ENCODE data around the gene CD109.
"Not testable (repeated sequence)": the region's sequence is repeated elsewhere in the genome, so short reads cannot be mapped to it uniquely, and the experiment has no call there.

Gene CD109

DNA sequence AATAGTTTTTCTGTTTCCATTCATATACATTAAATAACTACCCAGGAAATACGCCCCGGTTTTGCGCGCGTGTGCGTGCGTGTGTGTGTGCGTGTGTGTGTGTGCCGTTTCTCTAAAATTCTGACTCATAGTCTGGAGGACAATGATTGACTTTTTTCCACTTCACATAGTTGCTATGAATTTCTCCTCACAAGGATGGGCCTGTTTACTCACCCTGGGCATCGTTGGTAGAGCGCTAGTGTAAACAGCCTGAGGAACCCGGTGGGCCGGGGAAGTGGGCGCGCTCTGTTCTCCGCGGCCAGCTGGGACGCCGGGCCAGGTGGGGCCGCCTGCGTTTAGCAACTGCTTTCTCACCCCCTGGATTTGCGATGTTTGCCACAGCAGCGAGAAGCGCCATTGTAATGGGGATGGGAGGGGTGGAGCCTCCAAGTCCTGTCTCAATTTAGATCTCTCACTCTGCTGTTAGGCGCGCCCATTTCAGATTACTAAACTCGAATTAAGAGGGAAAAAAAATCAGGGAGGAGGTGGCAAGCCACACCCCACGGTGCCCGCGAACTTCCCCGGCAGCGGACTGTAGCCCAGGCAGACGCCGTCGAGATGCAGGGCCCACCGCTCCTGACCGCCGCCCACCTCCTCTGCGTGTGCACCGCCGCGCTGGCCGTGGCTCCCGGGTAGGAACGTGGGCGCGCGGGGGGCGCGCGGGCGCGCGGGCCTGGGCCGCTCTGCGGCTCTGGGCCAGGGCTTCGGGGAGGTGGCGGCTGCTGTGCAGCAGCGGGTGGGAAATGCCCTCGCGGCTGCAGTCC lies at the start of gene CD109:
TSS of gene CD109 (plus strand) at position 585 of the 803 bp plus-strand sequence. CDS start at position 598, 13 bp downstream.
- peak; percentile 77 for DNase-seq

DNA sequence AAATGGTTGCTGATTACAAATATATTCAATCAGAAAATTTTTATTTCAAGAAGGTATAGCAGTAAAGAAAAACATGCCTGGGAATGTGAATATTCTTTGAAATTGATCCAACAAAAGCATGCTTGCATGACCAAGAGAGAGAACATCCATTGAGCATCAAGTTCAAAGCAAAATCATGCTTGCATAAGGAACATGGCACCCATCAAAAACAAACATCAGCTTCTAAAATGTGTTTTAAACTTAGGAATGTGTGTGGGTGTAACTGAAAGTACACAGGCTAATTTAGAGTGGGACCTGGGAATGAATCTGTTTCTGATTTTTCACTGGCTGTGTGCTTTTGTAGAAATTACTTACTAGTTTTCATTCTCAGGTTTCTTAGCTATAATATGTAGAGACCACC lies 47.8 kb upstream of the CD109 start:
- no peak for DNase-seq

DNA sequence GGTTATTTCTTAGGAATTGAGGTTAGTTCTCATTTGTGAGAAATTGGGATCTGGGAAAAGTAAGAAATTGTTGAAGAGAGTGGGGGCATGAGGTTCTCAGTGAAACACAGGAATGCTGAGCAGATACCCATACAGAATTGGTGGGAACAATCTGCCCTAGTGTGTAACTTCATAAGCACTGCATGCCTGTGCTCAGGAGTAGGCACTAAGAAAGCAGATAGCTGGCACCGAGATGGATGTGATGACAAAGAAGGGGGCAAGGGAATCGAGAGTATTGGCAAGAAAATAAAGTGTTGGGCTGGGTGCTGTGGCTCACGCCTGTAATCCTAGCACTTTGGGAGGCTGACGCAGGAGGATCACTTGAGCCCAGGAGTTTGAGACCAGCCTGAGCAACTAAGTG lies 46.2 kb upstream of the CD109 start:
- no peak for DNase-seq

DNA sequence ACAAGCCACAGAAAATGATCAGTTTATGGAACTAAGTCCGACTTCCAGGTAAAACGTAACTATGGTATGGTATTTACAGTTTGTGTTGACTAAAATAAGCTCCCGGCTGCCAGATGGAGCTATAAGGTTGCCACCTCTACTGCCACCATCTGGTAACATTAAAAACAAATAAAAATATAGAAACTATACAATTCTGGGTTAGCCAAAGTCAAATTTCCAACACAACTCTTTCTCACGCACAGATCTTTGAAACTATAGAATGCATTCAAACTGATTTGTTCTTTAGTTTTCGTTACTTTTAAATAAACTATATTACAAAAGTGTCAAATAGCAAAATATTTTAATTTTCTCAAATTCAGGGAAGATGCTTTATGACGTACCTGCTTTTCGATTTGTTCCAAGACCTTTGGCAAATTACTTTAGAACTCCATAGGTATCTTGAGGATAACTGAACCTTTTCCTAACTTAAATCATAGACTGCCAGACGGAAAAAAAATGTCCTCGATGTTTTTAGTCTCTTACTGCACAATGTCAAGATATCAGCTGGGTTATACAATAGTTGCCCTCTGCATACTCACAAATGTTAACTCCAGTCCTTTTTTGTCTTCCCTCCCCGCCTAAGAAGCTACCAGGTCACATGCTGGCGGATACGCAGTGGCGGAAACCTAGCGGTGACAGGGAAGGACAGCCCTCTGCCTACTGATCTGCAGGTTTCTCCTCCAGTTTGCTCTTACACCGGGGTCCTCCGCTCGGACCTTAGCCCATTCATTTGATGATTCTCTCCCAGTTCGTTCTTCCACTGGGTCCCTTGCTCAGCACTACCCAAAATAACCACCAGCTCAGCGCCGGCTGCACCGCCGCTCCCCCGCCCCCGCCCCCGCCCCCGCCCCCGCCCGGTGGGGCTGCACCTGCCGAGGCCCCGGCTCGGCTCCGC lies 43.1 kb upstream of the CD109 start:
- DNase-seq: peak; percentile 71

DNA sequence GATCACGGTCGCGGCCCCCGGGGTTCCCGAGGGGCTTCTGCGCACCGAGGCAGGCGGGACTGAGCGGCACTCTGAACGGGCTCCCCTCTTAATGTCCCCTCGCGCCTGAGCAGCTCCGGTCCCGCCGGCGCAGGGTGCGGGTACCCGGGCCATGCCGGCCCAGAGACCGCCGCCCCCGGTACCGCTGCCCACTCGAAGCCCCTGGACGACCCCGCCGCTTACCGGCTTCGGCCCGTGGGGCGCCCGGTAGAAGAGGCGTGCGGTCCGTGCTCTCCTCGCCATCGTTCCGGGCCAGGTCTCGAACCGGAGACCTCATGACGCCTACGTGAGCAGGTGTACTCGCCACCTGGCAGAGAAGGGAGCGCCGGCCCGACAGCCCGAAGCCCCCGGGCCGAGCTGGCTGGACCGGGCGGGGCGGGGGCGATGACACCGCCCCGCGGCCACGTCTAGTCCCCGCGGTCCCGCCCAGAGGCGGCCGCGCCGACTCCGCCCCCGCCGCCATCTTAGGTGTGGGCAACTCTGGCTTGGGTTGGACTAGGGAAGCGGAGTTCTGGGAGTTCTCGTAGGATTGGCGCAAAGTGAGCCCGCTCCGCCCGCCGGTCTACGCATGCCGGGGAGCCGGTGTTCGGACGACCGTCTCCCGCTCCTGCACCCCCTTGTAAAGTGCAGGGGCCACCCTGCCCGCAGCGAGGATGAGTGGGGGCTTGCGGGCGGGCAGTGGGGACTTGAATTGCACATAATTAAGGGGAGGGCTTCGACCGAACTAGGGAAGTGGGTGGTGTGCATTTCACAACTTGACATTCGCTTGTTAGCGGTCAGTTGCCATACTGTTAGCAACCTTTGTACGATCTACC lies 42.2 kb upstream of the CD109 start, which contains the start of gene SLC17A5:
TSS of gene SLC17A5 (minus strand) at position 422 of the 854 bp plus-strand sequence. CDS start at position 316, 106 bp downstream.
- DNase-seq: peak; percentile 97

DNA sequence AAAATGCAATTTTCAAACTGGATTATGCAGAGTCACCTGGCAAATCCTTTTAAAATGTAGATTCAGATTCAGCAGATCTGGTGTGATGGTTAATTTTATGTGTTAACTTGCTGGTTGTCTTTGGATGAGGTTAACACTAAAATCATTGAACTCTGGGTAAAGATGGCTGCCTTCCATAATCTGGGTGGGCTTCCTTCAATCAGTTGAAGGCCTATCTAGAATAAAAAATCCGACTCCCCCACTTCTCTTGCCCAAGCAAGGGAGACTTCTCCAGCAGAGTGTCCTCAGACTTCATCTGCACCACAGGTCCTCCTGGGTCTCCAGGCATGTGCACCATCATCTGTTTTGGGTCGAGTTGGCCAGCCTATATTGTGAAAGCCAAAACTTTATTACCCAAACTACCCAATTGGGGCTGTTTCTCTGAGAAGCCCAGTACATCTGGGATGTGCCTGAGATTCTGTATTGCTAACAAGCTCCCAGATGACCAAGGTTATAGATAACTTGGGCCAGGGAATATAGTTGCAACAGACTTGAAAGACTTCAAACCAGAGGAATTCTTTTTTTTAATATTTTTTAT lies 40.6 kb upstream of the CD109 start:
- no peak for DNase-seq

DNA sequence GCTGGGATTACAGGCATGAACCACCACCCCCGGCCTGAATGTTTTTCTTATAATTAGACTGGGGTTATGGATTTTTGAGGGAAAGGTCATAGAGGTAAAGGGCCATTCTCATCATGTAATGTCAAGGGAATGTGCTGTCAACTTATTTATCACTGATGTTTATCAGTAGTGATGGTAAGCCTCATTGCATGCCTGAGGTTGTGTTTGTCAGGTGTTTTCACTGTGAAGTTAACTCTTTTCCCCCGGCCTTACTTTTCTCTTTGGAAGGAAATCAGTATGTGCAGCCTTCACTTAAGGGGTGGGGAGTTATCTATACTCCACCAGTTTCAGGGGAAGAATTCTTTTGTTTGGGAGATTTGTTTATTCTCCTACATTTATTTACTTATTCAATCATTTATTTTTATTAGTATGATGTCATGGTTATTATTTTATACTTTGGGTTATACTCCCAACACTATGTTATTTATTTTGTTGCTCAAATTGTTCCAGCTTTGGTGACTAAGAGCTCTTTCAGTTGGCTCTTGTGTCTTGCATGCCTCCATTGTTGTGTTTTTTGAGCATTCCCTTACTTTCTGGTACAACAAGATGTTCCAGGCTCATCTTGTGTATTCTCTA lies 39.4 kb upstream of the CD109 start:
- no peak for DNase-seq

DNA sequence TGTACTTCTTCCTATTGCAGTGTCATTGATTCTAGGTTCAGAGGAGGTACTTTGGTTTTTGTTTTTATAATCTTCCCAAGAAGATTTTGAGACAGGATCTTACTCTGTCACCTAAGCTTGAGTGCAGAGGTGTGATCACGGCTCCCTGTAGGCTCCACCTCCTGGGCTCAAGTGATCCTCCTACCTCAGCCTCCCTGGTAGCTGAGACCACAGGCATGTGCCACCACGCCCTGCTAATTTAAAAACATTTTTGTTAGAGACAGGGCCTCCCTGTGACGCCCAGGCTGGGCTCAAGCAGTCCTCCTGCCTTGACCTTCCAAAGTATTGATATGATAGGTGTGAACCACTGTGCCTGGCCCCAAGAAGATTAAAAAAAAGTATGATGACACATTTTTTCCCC lies 38.8 kb upstream of the CD109 start:
- no peak for DNase-seq

DNA sequence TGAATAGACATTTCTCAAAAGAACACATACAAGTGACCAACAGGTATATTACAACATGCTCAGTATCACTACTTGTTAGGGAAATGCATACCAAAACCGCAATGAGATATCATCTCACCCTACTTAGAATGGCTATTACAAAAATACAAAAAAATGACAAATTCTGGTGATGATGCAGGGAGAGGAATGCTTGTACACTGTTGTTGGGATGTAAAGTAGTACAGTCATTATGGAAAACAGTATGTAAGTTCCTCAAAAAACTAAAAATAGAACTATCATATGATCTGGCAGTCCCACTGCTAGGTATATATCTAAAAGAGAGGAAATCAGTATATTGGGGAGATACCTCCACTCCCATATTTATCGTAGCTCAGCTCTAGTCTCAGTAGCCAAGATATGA lies 31.3 kb upstream of the CD109 start:
- no peak for DNase-seq

DNA sequence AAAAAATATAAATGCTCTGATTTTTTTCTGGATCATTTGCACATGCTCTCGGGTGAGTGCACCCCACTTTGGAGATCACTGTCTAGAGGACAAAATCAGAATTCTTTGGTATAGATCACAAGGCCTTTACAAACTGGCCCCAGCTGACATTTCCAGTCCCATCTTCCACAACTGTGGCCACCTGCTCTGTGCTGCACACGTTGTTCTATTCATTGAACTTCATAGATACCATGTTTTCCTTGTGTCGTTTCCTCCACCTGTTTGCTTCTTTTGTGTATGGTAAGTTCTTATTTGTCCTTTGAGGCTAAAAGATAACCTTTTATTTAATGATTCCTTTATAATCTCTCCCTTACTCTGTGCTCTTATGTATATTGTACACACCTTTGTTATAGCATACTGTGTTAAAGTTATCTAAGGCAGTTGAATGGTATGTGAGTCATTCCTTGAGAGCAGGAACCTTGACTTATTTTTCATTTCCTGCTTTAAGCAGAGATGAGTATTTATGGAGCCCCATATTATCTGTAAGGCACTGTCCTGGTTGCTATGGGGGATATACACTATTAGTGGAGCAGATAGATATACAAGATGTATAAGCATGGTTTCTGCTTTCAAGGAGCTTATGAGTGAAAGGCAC lies 30.2 kb upstream of the CD109 start:
- no peak for DNase-seq

DNA sequence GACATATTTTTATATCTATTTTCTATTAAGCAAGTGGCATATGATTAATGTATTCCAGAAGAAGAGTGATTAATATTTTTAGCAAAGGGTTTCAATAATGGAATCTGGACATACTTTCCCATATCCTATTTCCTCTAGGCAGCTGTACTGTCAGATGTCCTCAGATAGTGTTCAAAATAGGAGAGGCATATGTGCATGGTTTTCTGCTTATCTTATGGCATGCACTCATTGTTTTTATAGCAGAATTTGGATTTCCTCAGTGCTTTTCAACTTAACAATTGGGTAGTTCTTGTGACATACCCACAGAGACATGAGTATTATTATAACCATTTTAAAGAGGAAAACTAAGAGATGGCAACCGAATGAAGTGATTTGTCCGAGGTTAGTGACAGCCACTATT lies 29.6 kb upstream of the CD109 start:
- DNase-seq: no peak

DNA sequence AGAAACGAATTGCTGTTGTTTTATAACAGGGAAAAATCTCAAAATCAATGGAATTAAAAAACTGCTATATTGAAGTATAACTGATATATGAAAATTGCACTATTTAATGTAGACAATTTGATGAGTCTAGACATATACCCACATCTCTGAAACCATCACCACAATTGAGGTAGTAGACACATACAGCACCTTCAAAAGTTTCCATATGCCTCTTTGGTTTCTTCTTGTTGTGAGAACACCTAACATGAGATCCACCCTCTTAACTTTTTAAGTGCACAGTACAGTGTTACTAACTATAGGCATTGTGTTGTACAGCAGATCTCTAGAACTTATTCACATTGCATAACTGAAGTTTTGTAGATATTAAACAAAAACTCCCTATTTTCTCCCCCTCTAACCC lies 28.2 kb upstream of the CD109 start:
- DNase-seq: no peak

DNA sequence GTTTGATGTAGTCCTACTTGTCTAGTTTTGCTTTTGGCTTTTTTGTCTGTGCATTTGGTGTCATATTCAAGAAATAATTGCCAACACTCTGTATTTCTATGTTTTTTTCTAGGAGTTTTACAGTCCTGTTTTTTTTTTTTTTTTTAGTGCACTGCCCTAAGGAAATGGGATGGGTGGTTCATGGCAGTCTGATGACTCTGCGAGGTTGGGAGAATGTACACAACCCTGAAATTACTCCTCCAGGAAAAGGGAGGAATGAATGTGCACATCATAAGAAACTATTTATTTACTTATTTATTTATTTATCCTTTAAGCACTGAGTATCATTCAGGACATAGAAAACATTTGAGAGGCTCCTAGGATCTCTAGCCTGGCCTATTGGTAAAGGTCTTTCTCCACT lies 27.0 kb upstream of the CD109 start:
- DNase-seq: no peak

DNA sequence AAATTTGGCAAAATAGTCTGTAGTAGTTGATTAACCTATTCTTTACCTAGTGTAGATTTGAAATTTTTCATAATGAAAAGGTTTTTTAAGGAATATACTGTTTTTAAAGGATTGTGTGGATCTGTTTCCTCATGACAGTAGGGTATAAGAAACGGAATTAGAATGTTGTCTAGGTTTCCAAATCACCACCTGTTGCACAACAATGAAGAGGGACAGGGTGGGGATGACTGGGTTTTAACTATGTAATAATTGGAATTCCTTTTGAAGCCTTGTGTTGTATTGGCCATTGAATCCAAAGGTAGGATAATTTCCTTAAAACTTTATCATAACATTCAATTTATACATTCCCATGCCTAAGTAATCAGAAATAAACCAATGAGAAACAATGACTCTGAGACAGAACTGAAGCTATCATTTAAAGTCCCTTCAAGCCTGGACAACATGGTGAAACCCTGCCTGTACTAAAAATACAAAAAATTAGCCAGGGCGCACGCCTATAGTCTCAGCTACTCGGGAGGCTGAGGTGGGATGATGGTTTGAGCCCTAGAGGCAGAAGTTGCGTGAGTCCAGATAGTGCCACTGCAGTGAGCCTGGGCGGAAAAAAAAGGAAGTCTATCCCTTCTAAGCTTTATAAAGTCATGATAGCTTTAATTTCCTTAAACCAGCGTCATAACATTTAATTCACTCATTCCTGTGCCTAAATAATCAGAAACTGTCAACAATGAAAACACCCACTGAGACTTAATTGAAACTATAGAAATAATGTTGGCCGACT lies 23.9 kb upstream of the CD109 start:
- no peak for DNase-seq

DNA sequence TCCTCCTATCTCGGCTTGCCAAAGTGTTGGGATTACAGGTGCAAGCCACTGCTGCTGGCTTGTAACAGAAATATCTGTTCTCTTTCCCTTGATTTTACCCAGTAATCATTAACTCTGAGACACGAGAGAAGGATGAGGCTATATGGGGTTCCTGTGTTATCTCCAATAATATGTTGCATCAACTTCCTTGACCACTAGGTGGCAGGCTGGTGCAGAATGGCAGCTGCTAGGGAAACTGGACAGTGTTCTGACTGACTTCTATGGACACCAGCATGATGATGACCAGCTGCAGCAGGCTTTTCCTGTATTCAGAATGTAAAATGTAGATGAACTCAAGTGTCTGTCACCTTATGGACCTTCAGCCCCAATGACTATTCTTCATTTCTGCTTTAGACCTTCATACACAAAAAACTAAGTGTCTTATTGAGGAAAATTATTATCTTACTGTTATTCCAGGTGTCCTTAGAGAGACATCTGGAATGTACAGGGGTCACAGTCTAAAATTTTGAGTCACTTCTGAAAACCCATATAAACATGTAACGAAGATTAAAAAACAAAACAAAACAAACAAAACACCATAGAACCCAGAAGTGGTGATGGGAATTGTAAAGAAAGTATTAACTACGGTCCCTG lies 20.4 kb upstream of the CD109 start:
- peak; percentile 85 for DNase-seq

DNA sequence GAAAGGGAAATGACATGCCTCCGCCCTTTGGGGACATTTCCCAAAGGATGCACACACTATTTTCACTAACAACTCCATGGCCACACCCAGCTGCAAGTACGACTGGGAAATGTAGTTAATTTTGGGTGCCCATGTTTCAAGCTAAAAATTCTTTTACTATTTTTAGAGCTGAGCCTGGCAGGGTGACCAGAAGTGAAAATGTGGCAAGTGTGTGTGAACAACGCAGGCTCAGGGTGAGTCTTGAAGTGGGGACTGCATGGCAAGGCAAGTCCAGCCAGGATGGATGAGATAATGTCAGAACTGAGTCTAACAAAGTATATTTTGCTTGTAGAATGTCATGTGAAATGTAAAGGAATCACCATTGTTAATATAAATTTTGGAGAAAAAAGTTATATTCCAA lies 17.0 kb upstream of the CD109 start:
- no peak for DNase-seq

DNA sequence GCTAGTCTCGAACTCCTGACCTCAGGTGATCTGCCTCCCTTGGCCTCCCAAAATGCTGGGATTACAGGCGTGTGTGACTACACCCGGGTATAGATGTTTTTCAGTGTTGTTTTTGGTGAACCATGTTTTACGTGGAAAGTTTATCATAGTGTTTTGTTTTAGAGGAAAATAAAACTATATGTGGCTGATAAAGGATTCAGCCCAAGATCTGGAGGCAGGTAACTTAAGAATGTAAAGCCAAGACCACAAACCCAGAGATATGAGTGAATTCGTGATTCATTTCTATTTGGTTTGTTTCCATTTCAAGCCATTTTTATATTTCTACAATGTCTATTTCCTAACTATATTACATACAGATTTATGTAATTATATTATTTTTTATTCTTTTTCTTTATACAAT lies 16.2 kb upstream of the CD109 start:
- DNase-seq: not testable (repeated sequence)

DNA sequence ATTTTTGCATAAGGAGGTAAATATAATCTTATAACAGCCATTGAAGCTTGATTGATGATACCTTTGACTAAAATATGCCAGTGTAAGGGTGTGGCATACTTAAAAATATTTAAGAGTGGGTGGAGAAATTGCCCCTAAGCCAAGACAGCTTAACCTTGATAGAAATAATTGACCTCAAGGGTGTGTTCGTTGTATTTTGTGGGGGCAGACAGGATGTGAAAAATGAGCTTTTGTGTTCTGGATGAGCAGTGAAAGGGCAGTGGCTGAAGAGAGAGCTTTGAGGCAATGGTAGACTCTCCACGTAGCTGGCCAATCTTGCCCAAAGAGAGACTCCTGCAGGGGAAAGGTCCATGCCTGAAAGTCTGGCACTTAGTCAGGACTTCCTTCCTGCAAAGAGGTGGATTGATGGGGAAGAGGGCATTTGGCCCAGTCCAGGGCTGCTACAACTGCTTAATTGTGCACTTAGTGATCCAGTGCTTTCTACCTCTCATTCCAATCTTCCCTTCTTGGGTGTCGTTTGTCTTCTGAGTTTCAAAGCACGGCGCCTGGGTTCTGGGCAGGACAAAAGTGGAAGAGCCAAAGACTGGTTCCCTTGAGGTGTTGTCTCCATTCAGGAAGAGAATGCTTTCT lies 15.6 kb upstream of the CD109 start:
- no peak for DNase-seq

DNA sequence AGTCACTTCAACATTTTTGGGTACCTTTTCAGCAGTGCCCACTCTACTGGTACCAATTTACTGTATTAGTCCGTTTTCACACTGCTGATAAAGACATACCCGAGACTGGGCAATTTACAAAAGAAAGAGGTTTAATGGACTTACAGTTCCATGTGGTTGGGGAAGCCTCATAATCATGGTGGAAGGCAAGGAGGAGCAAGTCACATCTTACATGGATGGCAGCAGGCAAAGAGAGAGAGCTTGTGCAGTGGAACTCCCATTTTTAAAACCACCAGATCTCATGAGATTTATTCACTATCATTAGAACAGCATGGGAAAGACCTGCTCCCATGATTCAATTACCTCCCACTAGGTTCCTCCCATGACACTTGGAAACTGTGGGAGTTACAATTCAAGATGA lies 12.4 kb upstream of the CD109 start:
- not testable (repeated sequence) for DNase-seq

DNA sequence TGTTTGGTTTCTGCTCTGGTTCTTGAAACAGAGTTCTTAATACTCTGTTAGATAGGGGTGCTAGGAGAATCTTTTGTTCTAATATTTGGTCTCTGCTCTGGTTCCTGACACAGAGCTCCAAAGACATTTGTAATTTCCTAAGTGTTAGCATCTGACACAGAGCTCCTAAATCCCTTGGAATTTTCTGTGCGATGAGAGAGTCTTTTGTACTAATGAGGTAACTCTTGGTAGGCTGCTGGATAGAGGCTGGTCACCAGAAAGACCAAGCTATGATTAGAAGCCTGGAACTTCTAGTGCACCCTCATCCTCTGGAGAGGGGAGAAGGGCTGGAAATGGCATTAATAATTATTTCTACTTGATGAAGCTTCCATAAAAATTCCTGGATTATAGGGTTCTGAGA lies 7.7 kb upstream of the CD109 start:
- DNase-seq: no peak

Data from femur (tissue), 1 donor.